ENCODE measurements around the gene HPCAL1. TPM values are rescaled to one million over a fixed set of nuclear protein-coding genes. Genes with fewer than 3 reads are reported as not detected.

The HPCAL1 gene
- total and polyA plus RNA-seq, 2 of the 8 experiments (the other 6 are each of a cell fraction or from before 2014, with no cell fraction given), result 5.8 to 8.6 TPM

DNA sequence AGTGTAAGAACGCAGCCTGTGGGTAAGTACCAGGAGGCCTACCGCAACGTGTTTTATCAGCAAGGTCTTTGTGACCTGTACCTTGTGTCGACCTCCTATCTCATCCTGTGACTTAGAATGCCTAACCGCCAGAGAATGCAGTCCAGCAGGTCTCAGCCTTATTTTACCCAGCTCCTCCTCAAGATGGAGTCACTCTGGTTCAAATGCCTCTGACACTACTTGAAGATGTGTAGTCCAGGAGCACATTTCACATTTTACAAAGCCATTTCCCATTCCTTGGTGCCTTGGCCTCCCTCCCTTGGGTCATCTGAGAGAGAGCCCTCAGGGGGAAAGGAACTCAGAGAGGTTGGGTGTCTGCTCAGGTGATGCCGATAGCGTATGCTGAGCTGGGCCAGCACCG is 6.6 kb upstream of the HPCAL1 start (continued):
- TF ChIP-seq, protein P1, sequence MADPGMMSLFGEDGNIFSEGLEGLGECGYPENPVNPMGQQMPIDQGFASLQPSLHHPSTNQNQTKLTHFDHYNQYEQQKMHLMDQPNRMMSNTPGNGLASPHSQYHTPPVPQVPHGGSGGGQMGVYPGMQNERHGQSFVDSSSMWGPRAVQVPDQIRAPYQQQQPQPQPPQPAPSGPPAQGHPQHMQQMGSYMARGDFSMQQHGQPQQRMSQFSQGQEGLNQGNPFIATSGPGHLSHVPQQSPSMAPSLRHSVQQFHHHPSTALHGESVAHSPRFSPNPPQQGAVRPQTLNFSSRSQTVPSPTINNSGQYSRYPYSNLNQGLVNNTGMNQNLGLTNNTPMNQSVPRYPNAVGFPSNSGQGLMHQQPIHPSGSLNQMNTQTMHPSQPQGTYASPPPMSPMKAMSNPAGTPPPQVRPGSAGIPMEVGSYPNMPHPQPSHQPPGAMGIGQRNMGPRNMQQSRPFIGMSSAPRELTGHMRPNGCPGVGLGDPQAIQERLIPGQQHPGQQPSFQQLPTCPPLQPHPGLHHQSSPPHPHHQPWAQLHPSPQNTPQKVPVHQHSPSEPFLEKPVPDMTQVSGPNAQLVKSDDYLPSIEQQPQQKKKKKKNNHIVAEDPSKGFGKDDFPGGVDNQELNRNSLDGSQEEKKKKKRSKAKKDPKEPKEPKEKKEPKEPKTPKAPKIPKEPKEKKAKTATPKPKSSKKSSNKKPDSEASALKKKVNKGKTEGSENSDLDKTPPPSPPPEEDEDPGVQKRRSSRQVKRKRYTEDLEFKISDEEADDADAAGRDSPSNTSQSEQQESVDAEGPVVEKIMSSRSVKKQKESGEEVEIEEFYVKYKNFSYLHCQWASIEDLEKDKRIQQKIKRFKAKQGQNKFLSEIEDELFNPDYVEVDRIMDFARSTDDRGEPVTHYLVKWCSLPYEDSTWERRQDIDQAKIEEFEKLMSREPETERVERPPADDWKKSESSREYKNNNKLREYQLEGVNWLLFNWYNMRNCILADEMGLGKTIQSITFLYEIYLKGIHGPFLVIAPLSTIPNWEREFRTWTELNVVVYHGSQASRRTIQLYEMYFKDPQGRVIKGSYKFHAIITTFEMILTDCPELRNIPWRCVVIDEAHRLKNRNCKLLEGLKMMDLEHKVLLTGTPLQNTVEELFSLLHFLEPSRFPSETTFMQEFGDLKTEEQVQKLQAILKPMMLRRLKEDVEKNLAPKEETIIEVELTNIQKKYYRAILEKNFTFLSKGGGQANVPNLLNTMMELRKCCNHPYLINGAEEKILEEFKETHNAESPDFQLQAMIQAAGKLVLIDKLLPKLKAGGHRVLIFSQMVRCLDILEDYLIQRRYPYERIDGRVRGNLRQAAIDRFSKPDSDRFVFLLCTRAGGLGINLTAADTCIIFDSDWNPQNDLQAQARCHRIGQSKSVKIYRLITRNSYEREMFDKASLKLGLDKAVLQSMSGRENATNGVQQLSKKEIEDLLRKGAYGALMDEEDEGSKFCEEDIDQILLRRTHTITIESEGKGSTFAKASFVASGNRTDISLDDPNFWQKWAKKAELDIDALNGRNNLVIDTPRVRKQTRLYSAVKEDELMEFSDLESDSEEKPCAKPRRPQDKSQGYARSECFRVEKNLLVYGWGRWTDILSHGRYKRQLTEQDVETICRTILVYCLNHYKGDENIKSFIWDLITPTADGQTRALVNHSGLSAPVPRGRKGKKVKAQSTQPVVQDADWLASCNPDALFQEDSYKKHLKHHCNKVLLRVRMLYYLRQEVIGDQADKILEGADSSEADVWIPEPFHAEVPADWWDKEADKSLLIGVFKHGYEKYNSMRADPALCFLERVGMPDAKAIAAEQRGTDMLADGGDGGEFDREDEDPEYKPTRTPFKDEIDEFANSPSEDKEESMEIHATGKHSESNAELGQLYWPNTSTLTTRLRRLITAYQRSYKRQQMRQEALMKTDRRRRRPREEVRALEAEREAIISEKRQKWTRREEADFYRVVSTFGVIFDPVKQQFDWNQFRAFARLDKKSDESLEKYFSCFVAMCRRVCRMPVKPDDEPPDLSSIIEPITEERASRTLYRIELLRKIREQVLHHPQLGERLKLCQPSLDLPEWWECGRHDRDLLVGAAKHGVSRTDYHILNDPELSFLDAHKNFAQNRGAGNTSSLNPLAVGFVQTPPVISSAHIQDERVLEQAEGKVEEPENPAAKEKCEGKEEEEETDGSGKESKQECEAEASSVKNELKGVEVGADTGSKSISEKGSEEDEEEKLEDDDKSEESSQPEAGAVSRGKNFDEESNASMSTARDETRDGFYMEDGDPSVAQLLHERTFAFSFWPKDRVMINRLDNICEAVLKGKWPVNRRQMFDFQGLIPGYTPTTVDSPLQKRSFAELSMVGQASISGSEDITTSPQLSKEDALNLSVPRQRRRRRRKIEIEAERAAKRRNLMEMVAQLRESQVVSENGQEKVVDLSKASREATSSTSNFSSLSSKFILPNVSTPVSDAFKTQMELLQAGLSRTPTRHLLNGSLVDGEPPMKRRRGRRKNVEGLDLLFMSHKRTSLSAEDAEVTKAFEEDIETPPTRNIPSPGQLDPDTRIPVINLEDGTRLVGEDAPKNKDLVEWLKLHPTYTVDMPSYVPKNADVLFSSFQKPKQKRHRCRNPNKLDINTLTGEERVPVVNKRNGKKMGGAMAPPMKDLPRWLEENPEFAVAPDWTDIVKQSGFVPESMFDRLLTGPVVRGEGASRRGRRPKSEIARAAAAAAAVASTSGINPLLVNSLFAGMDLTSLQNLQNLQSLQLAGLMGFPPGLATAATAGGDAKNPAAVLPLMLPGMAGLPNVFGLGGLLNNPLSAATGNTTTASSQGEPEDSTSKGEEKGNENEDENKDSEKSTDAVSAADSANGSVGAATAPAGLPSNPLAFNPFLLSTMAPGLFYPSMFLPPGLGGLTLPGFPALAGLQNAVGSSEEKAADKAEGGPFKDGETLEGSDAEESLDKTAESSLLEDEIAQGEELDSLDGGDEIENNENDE (IDR thresholded peaks at IDR 0.05; ENCODE audit: insufficient replicate concordance, low read length), result no peak
- no peak for TF ChIP-seq JUN (IDR thresholded peaks at IDR 0.05; ENCODE audit: low read depth, low read length)
- TF ChIP-seq, protein P2, sequence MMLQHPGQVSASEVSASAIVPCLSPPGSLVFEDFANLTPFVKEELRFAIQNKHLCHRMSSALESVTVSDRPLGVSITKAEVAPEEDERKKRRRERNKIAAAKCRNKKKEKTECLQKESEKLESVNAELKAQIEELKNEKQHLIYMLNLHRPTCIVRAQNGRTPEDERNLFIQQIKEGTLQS (IDR thresholded peaks at IDR 0.05; ENCODE audit: insufficient read depth, low read depth, low read length), result no peak
